Central memory CD8-positive, alpha-beta T cell (primary cell): Measurements from ENCODE around the gene ARAP3.
A peak's percentile ranks its signal among the peaks of the same experiment; 100 is the strongest.

Source experiments
- ATAC-seq: fragments of 150-1000 bp; cut with Tn5 transposase; replicated peaks from 2 replicates; pipeline ENCODE4 v1.10.0; 2022; ENCODE audit warnings: mild to moderate bottlenecking, moderate FRiP score, moderate number of reproducible peaks; ENCODE audit not compliant: poor library complexity, severe bottlenecking; ENCODE audit errors: extremely low read depth
- DNase-seq, 2 donors: peaks; one replicate each; pipeline ENCODE4 v3.0.0; 2021; ENCODE audit warnings: low spot score in 2 of 2
- H3K27ac Mint-ChIP-seq: one replicate; pipeline ENCODE4 v1.8.0; 2022; ENCODE audit warnings: low read depth, mild to moderate bottlenecking, moderate library complexity, mixed read lengths
- H3K27me3 Mint-ChIP-seq: one replicate; pipeline ENCODE4 v1.8.0; 2022; ENCODE audit warnings: mixed read lengths
- H3K36me3 Mint-ChIP-seq: one replicate; pipeline ENCODE4 v1.8.0; 2022; ENCODE audit warnings: mild to moderate bottlenecking, moderate library complexity, mixed read lengths; ENCODE audit not compliant: insufficient read depth
- H3K4me1 Mint-ChIP-seq: one replicate; pipeline ENCODE4 v1.8.0; 2022; ENCODE audit warnings: mixed read lengths
- H3K4me3 Mint-ChIP-seq: one replicate; pipeline ENCODE4 v1.8.0; 2022; ENCODE audit warnings: mild to moderate bottlenecking, moderate library complexity, mixed read lengths
- H3K9me3 Mint-ChIP-seq: one replicate; pipeline ENCODE4 v1.8.0; 2022; ENCODE audit warnings: mixed read lengths

The ARAP3 gene

DNA sequence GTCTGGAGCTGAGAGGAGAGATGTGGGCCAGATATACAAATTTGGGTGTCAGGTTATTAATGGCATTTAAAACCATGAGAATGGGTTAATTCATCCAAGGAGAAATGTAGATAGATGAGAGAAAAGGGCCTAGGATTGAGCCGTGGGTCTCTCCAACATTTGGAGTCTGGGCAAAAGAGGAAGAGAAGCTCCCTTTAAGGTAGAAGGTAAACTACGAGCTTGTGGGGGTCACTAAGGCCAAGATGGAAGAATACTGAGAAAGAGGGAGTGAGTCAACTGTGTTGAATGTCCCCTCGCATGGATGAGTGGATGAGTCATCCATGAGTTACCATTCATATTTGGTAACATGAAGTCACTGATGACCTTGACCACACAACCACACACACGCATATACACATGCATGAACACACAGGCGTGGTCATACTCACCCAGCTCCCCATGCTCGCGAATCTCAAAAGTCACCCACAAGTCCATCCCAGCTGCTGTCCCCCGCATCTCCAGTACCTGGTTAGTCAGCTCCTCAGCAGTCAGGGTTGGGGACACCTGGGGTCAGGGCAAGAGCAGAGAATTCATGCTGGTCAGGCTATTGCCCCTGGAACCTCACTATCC is 24.0 kb downstream of the ARAP3 start:
- no peak for ATAC-seq
- H3K4me1 Mint-ChIP-seq, result no peaks in the 10 kb centered on the region
- peaks cover 2% of the 10 kb centered on the region for H3K36me3 Mint-ChIP-seq
- no peak overlapping the region for H3K4me3 Mint-ChIP-seq
- no peak for DNase-seq
- no peaks in the 10 kb centered on the region for H3K27me3 Mint-ChIP-seq
- H3K9me3 Mint-ChIP-seq, result no peaks in the 10 kb centered on the region
- H3K27ac Mint-ChIP-seq, result no peak overlapping the region

DNA sequence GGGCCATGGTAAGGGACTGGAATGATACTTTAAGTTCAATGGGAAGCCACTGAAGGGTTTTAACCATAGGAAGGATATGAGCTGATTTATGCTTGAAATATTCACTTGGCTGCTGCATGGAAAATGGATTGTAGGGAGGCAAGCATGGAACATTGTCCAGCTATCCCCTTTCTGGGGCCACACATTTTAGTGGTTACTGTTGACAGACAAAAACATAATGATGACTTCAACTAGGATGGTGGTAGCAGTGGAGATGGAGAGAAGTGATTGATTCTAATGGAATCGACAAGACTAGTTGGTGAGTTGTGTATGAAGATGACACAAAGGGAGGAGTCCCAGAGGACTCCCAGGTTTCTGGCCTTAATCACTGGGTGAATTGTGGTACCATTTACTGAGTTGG is 24.6 kb downstream of the ARAP3 start:
- H3K4me1 Mint-ChIP-seq, result peaks cover 4% of the 10 kb centered on the region
- no peak overlapping the region for H3K4me3 Mint-ChIP-seq
- H3K27me3 Mint-ChIP-seq, result no peaks in the 10 kb centered on the region
- ATAC-seq (no peak), DNase-seq (no peak)
- no peaks in the 10 kb centered on the region for H3K9me3 Mint-ChIP-seq
- no peak overlapping the region for H3K27ac Mint-ChIP-seq
- H3K36me3 Mint-ChIP-seq, result peaks cover 4% of the 10 kb centered on the region

DNA sequence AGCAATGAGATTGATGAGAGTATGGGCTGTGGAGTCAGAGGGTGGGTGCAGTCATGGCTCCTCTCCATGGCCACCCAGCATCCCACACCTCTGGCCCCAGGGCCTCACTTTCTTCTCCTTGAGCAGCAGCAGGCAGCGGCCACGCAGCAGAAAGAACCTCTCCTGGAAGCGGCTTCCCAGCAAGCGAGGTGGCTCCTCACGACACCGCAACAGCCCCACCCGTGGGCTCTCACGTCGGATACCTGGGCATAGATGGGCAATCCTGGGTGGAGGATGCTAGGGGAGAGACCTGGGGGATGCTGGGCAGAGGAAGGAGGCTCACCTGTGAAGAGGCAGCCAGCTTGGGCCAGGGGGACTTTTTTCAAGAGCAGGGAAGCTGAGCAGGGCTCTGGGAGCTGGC is 25.6 kb downstream of the ARAP3 start:
- peaks cover 14% of the 10 kb centered on the region for H3K4me1 Mint-ChIP-seq
- DNase-seq (no peak), ATAC-seq (no peak)
- H3K36me3 Mint-ChIP-seq, result peaks cover 8% of the 10 kb centered on the region
- no peaks in the 10 kb centered on the region for H3K27me3 Mint-ChIP-seq
- no peak overlapping the region for H3K27ac Mint-ChIP-seq
- no peaks in the 10 kb centered on the region for H3K9me3 Mint-ChIP-seq
- H3K4me3 Mint-ChIP-seq, result no peak overlapping the region

DNA sequence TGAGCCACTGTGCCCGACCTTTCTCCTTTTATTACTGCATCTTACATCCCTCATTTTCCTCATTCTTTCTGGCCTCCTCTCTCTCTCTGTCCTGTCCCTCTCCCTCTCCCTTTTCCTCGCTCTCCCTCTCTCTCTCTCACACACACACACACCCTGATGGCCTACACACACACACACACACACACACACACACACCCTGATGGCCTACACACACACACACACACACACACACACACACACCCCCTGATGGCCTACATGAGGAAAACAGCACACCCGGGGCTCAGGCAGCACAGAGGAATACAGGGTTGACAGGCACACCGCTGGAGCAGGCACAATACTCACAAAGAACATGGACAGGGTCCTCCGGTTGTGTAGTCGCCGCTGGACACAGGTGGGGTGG is 27.0 kb downstream of the ARAP3 start:
- no peak overlapping the region for H3K27ac Mint-ChIP-seq
- H3K9me3 Mint-ChIP-seq, result no peaks in the 10 kb centered on the region
- DNase-seq (no peak), ATAC-seq (no peak)
- no peaks in the 10 kb centered on the region for H3K27me3 Mint-ChIP-seq
- H3K4me3 Mint-ChIP-seq, result no peak overlapping the region
- peaks cover 10% of the 10 kb centered on the region for H3K36me3 Mint-ChIP-seq
- H3K4me1 Mint-ChIP-seq, result peaks cover 28% of the 10 kb centered on the region

GRCh38 chr5:141654298-141654697 is 27.7 kb downstream of the ARAP3 start:
- H3K9me3 Mint-ChIP-seq, result no peaks in the 10 kb centered on the region
- DNase-seq (no peak), ATAC-seq (no peak)
- no peaks in the 10 kb centered on the region for H3K27me3 Mint-ChIP-seq
- H3K36me3 Mint-ChIP-seq, result peaks cover 10% of the 10 kb centered on the region
- H3K4me3 Mint-ChIP-seq, result no peak overlapping the region
- no peak overlapping the region for H3K27ac Mint-ChIP-seq
- H3K4me1 Mint-ChIP-seq, result peaks cover 35% of the 10 kb centered on the region

DNA sequence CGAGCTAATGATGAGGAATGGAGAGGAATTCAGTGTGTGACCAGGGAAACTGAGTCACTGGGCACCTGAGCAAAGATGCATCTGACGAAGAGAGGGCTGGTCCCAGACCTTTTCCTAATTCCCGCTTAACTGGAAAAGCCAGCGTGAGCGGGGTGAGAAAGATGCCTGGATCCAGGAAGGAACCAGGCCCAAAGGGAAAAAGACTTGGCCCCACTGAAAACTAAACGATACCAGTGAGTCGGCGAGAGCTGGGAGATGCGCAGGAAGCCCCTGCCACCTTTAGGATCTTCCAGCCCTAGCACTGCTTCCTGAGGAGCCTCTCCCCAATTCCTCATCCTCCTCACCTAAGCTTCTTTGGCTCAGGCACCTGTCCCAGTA is 30.3 kb downstream of the ARAP3 start:
- peaks cover 17% of the 10 kb centered on the region for H3K36me3 Mint-ChIP-seq
- H3K4me1 Mint-ChIP-seq, result peaks cover 50% of the 10 kb centered on the region
- ATAC-seq (no peak), DNase-seq (no peak)
- H3K27me3 Mint-ChIP-seq, result no peaks in the 10 kb centered on the region
- no peaks in the 10 kb centered on the region for H3K9me3 Mint-ChIP-seq
- peak overlapping the region; percentile 89 for H3K4me3 Mint-ChIP-seq
- peak overlapping the region; percentile 88 for H3K27ac Mint-ChIP-seq

DNA sequence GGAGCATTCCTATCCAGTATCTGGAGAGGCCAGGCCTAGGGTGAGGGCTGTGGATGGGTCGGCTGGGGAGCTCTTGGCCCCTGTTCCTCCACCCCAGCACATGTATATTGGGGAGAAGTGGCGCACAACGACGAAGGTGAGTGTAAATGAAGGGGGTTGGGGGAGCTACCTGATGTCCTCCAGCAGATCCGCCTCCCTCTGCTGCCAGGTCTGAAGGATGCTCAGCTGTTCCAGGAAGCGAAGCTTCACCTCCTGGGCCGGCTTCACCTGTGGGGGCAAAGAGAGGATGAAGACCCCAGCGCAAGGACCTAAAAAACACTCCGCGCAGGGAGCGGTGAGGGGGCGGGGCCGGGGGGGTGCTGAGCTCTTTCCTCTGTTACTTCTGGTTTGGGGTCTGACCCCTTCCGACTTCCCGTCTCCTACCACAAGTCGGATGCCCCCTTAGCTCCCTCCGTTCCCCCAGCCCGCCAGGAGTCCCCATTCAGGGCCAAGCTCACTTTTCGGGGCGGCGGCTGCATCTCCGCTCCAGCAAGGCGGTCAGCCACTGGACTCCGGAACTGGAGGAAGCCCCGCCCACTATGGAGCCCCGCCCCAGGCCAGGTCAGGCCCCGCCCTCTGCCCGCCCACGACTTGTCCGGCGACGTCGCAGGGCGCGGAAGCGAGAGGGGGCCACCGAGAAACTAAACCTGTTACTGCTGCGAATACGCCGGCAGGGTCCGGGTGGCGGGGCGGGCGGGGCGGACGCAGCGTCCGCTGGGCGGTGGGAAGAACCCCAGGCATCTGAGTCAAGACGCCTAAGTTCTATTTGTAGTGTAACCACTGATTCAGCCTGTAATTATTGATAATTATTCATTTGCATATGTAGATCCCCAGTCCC is 30.9 kb downstream of the ARAP3 start, which contains the start of gene FCHSD1:
TSS of gene FCHSD1 (minus strand) at position 568 of the 877 bp plus-strand sequence. CDS start at position 518, 50 bp downstream.
- Mint-ChIP-seq H3K36me3 (peaks cover 20% of the 10 kb centered on the region), H3K4me1 (peaks cover 54% of the 10 kb centered on the region), H3K27me3 (no peaks in the 10 kb centered on the region), H3K27ac (peak within 1 kb of the TSS; percentile 88), H3K9me3 (no peaks in the 10 kb centered on the region), H3K4me3 (peak within 1 kb of the TSS; percentile 89)
- ATAC-seq, result peak; percentile 86
- peak; percentile 63 to 67 for DNase-seq

GRCh38 chr5:141649972-141650371 is 32.1 kb downstream of the ARAP3 start:
- H3K4me1 Mint-ChIP-seq, result peaks cover 58% of the 10 kb centered on the region

DNA sequence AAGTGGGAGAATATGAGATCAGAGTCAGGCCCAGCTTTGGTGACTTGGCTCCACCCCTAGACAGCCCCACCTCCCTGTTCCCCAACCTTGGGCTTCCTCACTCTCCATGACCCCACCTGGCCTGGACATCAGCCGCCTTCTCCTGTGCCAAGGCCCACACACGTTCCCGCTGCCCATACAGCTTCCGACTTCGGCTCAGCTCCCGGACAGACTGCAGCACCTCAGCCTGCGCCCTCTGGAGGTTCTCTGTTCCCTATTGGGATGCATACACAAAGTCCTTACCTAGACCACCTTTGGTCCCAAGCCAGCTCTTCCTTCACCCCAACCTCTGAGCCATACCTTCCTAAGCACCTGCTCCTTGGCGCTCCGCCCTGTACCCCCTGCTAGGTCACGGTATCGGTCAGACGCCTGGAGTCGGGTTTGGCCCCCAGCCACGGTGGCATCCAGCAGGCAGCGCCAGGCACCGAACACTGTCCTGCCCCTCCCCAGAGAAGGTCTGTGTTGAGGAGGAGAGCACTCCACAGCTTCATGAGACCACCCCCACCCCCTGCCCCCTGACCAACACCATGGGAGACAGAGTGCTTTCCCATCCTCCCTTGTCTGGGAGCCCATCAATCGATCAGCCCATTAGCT is 32.9 kb downstream of the ARAP3 start:
- Mint-ChIP-seq H3K4me3 (no peak overlapping the region), H3K27ac (no peak overlapping the region), H3K9me3 (no peaks in the 10 kb centered on the region), H3K36me3 (peaks cover 30% of the 10 kb centered on the region), H3K4me1 (peaks cover 60% of the 10 kb centered on the region), H3K27me3 (no peaks in the 10 kb centered on the region)
- ATAC-seq (no peak), DNase-seq (no peak)

More at GRCh38 chr5:141649972-141650371, 32.1 kb downstream of the ARAP3 start:
- ATAC-seq (no peak), DNase-seq (no peak)
- Mint-ChIP-seq H3K36me3 (peaks cover 23% of the 10 kb centered on the region), H3K27ac (peak overlapping the region; percentile 88), H3K4me3 (peak overlapping the region; percentile 89), H3K9me3 (no peaks in the 10 kb centered on the region), H3K27me3 (no peaks in the 10 kb centered on the region)

- Mint-ChIP-seq H3K4me3 (no peak overlapping the region), H3K27ac (no peak overlapping the region), H3K36me3 (peaks cover 39% of the 10 kb centered on the region), H3K9me3 (no peaks in the 10 kb centered on the region), H3K4me1 (peaks cover 60% of the 10 kb centered on the region), H3K27me3 (no peaks in the 10 kb centered on the region)
- ATAC-seq (no peak), DNase-seq (no peak)
These were observed 34.2 kb downstream of the ARAP3 start for GRCh38 chr5:141647851-141648250.

GRCh38 chr5:141647242-141647641 is 34.8 kb downstream of the ARAP3 start:
- H3K9me3 Mint-ChIP-seq, result no peaks in the 10 kb centered on the region
- H3K4me1 Mint-ChIP-seq, result peaks cover 54% of the 10 kb centered on the region
- H3K36me3 Mint-ChIP-seq, result peaks cover 36% of the 10 kb centered on the region
- no peak overlapping the region for H3K4me3 Mint-ChIP-seq
- H3K27ac Mint-ChIP-seq, result no peak overlapping the region
- no peak for ATAC-seq
- DNase-seq, result no peak
- H3K27me3 Mint-ChIP-seq, result no peaks in the 10 kb centered on the region

GRCh38 chr5:141646026-141646425 is 36.0 kb downstream of the ARAP3 start:
- Mint-ChIP-seq H3K4me3 (no peak overlapping the region), H3K36me3 (peaks cover 40% of the 10 kb centered on the region), H3K4me1 (peaks cover 54% of the 10 kb centered on the region), H3K9me3 (no peaks in the 10 kb centered on the region), H3K27ac (no peak overlapping the region), H3K27me3 (no peaks in the 10 kb centered on the region)
- DNase-seq, result no peak
- no peak for ATAC-seq
